HG02870 (cell line): Measurements from ENCODE around the gene ZIM2.
"Not testable (repeated sequence)": the region's sequence is repeated elsewhere in the genome, so short reads cannot be mapped to it uniquely, and the experiment has no call there.

Experiments
- ATAC-seq: cut with Tn5 transposase; IDR thresholded peaks from one replicate; pipeline ENCODE4 v1.9.1; 2021; ENCODE audit warnings: mild to moderate bottlenecking, moderate library complexity; ENCODE audit not compliant: unreplicated experiment

Gene ZIM2

DNA sequence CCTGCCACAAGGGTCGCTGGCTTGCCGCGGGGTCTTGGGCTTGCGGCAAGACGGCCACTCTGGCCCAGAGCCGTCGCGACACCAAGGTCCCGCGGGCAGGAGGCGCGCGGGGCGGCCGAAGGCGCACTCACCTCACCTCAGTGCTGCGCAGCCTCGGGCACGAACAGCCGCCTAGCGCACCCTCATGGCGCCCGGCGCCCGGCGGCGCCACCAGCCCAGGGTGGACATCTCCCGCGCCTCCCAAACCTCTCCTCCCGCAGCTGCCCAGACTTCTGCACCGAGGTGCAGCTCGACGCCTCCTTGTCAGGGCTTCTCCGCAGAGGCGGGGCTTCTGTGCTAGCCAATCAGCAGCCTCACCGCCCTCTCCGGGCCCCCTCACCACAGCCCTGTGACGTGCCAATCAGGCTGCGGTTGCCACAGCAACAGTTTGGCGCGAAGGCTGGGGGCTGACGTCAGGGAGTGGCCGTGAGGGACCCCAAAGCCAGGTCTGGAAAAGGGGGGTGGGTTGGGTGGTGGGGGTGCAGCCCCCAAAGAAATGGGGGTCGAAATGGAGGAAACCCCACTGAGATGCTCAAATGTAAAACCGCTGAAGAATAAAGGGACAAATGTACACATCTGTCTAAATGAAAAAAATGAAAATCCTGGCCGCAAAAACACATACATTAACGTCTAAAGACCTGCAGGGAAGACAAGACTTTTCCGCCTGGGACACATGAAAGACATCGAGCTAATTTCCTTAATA lies at the start of gene ZIM2, which contains the start of gene PEG3:
Gene ZIM2 (minus strand): TSS at position 276 of the 742 bp plus-strand sequence. CDS start 16,449 bp downstream, outside the sequence.
Gene PEG3 (minus strand): TSS at position 276 of the 742 bp plus-strand sequence. CDS start 16,071 bp downstream, outside the sequence.
- no peak for ATAC-seq

DNA sequence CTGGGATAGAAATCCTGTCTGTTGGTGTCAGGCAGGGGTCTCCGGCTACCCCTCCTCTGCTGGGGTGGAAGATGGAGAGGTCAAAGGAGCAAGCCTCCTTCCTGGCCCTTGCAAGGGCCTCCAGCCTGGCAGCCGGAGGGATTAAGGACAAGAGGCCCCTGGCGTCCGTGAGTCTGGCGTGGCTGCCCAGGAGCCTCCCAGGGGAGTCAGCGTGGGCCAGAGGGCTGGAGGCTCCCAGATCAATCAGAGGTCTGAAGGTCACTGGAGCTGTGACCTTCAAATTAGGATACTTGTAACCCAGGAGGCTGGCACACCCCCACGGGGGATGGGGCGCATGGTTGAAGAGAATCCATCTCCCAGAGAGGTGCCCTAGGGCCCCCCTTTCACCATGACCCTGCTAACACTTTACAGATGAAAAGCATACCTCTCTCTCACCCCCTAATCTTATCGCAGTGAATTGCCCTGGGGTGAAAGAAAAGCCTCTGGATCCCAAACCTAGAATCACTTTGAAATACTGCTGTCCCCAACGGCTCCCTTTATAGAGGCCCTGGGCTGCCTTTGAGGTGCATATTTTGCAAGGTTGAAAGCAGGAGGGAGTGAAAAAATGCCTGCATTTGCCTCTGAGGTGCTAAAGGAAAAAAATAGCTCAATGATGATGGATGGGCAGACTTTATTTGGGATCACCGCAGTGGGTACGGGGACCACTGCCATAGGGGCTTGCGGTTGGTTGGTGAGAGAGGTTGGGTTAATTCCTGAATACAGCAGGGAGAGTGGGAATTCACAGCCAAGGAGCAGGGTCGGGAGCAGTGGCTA lies 44.9 kb upstream of the ZIM2 start:
- ATAC-seq = no peak

DNA sequence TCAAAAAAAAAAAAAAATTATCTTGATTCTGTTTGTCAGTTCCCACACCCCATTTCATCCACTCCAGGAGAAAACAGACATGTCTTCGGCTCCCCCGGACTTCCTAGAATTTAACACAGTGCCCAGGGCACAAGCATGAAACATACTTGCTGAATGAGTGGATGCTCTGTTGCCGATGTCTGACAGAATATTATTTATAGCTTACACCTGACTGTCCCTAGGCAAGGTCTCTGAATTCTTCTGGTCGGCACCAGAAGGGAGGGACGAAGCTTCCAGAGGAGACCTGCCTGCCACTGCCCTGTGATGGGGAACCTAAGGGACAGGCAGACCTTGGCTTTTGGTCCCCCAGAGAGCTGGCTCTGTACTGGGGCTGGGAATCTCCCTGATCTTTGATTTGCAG lies 43.9 kb upstream of the ZIM2 start:
- ATAC-seq = no peak

DNA sequence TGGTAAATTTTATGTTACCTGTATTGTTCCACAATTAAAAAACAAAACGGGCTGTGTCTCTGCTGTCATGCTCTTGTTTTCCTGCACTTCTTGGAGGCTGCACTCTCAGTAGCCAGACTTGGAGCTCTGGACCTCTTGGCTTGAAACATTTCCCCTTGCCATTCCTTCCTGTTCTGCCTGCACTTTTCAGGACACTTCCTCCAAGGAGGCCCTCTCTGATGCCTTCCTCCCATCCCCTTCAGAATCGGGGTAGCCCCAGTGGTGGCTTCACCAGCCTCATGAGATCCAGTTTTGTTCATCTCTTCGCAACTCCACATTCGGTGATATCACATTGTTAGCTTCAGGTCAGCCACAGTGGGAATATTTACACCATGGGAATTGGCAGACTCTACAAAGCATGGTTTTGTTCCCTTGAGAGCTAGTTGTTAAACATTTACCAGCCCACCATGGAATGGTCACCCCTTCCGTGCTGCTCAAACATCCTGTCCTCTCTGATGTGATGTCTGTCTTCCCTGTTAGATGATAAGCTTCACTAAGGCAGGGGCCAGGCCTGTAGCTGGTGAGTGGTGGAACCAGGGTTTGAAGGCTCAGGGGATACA lies 40.2 kb upstream of the ZIM2 start:
- no peak for ATAC-seq

DNA sequence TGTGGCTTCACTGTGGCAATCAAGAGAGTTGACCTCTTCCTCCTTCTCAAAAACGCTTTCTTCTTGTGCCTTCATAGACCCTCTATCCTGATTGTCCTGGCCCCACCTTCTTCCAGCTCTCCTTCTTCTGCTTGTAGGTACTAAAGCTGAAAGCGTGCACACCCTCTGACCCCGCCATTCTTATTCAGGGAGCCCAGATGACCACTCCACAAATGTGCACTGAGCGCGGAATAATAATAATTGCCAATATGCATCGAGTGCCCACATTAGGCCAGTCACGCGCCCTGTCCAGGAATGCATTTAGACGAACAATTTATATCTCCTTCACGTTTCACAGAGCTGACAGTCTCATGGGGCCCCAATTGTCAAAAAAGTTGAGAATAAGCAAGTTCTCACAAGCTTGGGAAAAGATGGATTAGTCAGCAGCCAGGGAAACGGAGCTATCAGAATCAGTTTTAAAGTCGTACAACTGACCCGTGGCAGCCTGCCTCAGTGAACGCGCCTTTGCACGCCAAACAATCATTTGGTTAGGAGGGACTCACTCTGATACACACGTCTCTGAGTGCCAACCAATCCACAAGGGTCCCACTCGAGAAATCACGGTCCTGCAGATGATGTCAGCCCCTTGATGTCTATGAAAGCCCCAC lies 36.7 kb upstream of the ZIM2 start:
- no peak for ATAC-seq

DNA sequence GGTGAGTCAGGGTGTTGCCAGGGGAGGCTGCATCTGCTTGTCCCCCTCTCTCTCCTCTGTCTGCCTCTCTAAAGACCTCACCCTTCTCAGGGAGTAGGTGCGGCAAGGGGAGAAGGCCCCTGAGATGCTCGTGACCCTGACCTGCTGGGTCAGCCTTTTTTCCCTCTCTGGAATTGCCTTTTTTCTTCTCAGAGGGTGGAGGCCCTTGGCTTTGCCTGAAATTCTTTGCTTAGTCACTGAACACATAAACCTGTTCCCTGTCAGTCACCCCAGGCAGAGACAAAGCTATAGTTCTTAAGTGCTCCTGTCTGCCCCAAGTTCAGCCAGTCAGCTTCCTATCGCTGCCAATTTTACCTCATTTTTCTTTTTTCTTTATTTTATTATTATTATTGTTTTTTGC lies 35.2 kb upstream of the ZIM2 start:
- no peak for ATAC-seq

DNA sequence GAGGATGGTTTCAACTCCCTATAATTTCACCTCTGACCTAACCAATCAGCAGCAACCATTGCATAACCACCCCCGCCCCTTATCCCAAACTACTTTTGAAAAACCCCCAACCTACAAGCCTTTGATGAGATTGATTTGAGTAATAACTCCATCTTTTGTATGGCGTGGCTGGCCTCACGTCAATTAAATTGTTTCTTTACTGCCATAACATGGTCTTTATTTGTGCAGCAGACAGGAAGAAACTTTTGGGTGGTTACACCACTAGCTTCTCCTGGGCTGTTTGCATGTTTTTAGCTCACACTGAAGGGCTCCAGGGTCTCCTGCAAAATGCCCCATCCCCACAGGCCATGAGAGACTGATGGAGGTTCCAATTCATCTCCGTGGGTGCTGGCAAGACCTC lies 34.0 kb upstream of the ZIM2 start:
- no peak for ATAC-seq

DNA sequence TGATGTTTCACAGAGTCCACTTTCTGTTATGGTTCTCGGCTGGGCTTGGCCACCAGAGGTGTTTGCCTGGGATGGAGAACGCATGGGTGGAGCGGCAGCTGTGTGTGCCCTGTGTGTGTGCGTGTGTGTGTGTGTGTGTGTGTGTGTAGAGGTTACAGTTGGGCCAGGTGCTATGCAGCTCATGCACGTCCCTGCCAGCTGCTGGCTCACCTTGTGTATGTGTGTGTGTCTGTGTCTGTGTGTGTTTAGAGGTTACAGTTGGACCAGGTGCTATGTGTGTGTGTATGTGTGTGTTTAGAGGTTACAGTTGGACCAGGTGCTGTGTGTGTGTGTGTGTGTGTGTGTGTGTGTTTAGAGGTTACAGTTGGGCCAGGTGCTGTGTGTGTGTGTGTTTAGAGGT lies 33.0 kb upstream of the ZIM2 start:
- no peak for ATAC-seq

DNA sequence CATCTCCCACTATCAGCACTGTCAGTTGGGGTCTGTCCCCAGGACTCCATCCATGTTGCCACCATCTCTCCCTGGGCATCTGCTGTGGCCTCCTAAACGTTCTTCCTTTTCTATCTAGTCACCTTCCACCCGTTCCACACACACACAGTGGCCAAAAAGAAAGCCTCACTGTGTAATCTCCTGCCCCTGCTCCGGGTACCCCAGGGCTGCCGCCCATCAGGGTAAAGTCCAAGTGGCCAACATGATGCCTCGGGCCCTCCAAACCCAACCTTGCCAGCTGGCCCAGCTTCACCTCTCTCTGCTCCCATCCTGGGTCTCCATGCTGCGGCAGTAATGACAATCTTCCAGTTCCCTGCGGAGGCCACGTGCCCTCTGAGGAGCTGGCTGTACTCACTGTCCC lies 29.4 kb upstream of the ZIM2 start:
- no peak for ATAC-seq

DNA sequence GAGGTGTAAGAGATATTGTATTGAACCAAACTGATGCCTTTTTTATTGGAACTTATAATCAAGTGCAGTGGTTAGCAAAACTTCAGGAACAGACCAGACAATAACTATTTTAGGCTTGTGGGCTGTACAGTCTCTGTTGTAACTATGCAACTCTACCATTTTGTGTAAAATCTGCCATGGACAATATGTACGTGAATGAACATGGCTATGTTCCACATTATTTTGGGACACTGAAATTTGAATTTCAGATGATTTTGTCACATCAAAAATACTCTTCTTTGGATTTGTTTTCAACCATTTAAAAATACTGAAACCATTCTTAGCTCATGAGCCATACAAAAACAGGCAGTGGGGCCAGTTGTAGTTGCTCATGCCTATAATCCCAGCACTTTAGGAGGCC lies 27.9 kb upstream of the ZIM2 start:
- ATAC-seq = no peak

DNA sequence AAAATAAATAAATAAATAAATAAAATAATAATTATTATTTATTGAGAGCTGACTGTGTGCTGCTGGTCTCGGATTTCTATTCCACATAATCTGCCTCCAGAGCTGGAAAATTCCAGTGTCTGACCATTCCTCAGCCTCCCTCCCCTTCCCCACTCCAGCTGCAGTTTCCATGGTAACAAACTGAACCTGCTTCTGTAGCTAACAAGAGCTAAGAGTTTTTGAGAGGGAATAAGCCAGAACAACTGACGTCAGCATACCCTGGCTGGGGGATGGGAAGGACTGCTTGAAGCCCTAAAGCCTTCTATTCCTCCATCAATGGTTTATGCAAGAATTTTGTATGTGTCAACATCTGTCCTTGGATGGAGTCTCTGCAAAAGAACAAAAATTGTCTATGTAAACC lies 26.0 kb upstream of the ZIM2 start:
- no peak for ATAC-seq

DNA sequence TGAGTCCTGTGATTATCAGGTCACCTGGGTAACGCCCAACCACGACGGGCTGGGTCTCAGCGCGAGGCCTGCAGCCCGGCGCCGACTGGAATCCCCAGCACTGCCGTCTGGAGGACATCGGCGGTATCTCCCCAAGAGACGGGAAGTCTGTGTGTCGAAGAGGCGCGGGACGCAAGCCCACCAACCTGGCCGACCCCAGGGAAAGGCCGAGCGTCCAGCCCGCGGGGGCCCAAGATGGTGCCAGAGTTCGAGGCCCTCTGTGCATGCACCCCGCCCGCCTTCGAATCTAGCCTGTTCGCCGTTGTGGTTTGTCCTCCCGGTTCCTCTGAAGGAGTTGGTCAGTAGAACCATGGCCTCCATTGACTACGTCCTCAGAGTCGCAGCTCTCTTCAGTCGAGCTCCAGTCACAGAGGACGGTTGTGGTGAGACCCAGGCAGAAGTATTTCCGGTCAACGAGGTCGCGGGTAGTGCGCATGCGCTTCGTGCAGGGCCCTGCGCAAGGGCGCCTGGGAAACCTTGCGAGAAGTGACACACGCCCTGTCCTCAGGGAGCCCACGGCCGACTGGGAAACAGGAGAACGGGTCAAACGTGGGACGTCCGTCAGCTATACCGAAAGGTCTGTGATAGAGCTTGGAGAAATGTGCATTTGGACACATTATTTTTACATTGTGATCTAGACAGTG lies 24.1 kb upstream of the ZIM2 start:
- no peak for ATAC-seq

DNA sequence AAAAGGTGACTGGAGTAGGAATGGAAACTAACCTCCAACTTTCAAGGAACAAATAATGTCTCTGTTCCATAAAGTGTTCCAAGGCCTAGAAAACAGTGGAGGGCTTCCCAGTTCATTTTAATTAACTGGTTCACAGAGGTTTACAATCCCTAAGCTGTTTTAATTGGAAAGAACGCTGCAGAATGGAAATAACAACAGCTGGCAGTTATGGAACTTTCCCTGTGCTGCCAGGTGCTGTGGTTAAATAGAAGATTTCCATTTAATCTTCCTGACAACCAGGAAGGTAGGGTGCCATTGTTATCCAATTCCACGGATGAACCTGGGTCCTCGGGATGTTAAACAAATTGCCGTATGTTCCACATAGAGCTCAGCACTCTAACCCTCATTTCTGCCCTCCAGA lies 22.2 kb upstream of the ZIM2 start:
- ATAC-seq = no peak

DNA sequence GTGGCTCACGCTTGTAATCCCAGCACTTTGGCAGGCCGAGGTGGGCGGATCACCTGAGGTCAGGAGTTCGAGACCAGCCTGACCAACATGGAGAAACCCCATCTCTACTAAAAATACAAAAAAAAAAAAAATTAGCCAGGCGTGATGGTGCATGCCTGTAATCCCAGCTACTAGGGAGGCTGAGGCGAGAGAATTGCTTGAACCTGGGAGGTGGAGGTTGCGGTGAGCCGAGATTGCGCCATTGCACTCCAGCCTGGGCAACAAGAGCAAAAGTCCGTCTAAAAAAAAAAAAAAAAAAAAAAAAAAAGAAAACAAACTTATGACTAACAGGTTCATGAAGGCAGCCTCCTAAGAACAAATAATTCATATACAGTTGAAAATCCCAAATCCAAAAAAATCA lies 19.9 kb upstream of the ZIM2 start:
- not testable (repeated sequence) for ATAC-seq

DNA sequence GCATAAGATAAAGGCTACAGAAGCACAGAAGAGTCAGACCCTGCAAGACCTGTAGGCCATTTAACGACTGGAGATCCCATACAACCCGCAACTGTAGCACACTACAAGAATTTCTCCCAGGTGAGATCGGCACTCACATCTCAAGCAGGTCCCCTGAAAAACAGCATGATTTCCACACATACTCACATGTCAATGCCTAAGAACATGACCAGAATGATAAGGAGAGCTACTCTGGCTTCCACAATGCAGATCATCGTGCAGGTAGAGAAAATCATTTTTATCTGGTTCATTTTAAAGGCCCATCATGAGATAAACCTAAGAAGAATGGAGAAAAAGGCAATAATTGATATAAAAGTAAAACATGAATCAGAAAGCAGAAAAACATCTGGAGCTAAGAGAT lies 17.5 kb upstream of the ZIM2 start:
- no peak for ATAC-seq

DNA sequence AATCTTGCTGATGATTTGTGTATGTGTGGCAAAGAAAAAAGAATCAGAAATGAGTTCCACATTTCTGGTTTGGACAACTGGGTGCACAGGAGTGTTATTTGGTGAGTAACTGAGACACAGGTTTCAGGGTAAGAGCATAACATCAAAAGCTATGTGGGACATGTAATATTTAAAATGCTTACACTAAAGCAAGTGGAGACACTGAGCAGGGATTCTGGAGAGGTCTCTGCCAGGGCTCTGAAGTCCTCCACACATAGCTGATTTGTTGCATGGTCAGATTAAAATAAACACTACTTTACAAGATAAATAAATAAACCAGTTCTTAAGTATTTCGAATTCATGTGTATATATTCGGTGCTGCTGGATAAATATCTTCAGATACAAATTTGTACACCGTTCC lies 16.3 kb upstream of the ZIM2 start:
- no peak for ATAC-seq

DNA sequence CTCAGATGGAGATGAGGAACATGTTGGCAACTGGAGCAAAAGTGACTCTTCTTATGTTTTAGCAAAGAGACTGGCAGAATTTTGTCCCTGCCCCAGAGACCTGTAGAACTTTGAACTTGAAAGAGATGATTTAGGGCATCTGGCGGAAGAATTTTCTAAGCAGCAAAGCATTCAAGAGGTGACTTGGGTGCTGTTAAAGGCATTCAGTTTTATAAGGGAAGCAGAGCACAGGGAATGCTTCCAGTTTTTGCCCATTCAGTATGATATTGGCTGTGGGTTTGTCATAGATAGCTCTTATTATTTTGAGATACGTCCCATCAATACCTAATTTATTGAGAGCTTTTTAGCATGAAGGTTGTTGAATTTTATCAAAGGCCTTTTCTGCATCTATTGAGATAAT lies 11.8 kb upstream of the ZIM2 start:
- ATAC-seq = not testable (repeated sequence)

DNA sequence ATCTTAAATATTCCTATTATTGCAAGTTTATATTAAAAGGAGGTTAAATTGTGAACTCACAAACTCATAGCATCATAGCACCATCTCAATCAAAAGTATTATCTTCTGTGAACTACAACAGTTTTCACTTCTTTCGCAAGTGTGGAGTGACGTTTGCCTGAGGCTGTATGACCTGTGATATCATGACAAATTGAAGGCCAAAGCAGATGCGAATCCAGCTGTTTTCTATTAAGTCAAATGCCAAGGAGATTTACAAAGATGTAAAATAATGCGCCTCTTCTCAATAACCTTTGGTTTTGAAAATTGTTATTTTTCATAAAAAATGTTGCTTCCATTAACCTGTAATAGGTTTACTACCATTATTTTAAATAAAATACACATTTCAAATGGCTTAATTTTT lies 7.6 kb upstream of the ZIM2 start:
- ATAC-seq = no peak

DNA sequence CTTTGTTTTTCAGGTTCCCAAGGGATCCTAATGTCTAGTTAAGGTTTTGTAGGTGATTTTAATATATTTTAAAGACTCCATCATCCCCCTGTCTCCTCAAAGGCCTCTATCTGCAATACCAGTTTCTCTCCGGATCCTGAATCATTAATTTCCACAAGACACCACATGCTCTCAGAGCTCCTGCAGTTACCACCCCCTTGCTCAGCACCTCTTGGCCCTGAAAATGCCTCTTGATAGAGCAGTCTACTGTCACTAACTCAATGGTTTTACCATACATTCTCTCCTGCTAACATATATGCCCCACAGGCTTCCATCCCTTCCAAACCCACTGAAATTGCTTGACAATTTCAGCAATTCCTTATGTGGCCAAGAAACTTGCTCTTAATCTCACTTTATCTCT lies 1.9 kb upstream of the ZIM2 start:
- ATAC-seq = no peak

DNA sequence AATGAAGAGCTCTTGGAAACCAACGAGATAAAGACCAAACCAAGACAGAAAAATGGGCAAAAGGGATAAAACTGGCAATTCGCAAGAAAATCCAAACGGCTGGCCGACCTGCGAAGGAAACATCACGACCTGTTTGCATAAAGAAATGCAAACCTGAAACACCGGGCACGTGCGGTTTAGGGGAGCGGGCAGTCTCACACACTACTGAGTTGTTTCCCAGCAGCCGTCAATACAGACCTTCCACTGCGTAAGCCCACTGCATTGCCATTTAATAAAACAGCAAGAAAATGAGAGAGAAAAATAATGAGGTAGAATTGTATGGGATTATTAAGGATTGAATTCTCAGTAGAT lies 642 bp upstream of the ZIM2 start:
- ATAC-seq = no peak
